Liver (tissue), 9 donors: ENCODE data around the gene PSMB2. TPM values are rescaled to one million over a fixed set of nuclear protein-coding genes. Genes with fewer than 3 reads are reported as not detected.

Experiments used
- DNase-seq: peaks from one replicate; pipeline ENCODE4 v3.0.0-alpha.2; 2017; ENCODE audit warnings: low spot score
- H3K27ac ChIP-seq, 2 donors: one replicate each; pipeline ENCODE4 v1.7.0; 2013; ENCODE audit warnings: inconsistent platforms in 2 of 2, low read length in 2 of 2, control low read depth in 1 of 2, low read depth in 1 of 2, mild to moderate bottlenecking in 1 of 2
- H3K27me3 ChIP-seq, 4 donors: one replicate each; pipeline versions ENCODE4 v1.6.1 to v1.7.0; 2013; ENCODE audit warnings: low read length in 3 of 4, inconsistent platforms in 1 of 4, mild to moderate bottlenecking in 1 of 4, moderate library complexity in 1 of 4; ENCODE audit not compliant: control insufficient read depth in 4 of 4, insufficient read depth in 4 of 4
- H3K36me3 ChIP-seq, 4 donors: one replicate each; pipeline versions ENCODE4 v1.6.1 to v1.7.0; 2013; ENCODE audit warnings: low read length in 3 of 4, mild to moderate bottlenecking in 3 of 4, low read depth in 1 of 4, moderate library complexity in 1 of 4; ENCODE audit not compliant: control insufficient read depth in 4 of 4, insufficient read depth in 3 of 4
- H3K4me1 ChIP-seq, 4 donors: one replicate each; pipeline versions ENCODE4 v1.6.1 to v1.7.0; 2013; ENCODE audit warnings: low read length in 3 of 4, mild to moderate bottlenecking in 3 of 4, moderate library complexity in 1 of 4; ENCODE audit not compliant: control insufficient read depth in 4 of 4, insufficient read depth in 4 of 4
- H3K4me3 ChIP-seq, 3 donors: one replicate each; pipeline versions ENCODE4 v1.6.1 to v1.7.0; 2013; ENCODE audit warnings: low read length in 3 of 3, control low read depth in 1 of 3, low read depth in 1 of 3, mild to moderate bottlenecking in 1 of 3
- H3K9ac ChIP-seq, 2 donors: one replicate each; pipeline ENCODE4 v1.7.0; 2013; ENCODE audit warnings: low read length in 2 of 2, mild to moderate bottlenecking in 2 of 2, moderate library complexity in 2 of 2, control low read depth in 1 of 2, low read depth in 1 of 2
- H3K9me3 ChIP-seq, 4 donors: one replicate each; pipeline versions ENCODE4 v1.6.1 to v1.7.0; 2013; ENCODE audit warnings: low read length in 3 of 4; ENCODE audit not compliant: control insufficient read depth in 4 of 4
- EGR1 ChIP-seq, 2 donors: IDR thresholded peaks; 2 replicates each; pipeline ENCODE4 v1.6.1; 2016 to 2018; ENCODE audit warnings: antibody characterized with exemption in 2 of 2, low read depth in 2 of 2
- FOXA1 ChIP-seq: IDR thresholded peaks from 2 replicates; pipeline ENCODE4 v1.6.1; 2016; ENCODE audit warnings: antibody characterized with exemption
- FOXA2 ChIP-seq: IDR thresholded peaks from 2 replicates; pipeline ENCODE4 v1.6.1; 2016; ENCODE audit warnings: antibody characterized with exemption
- GABPA ChIP-seq, 2 donors: IDR thresholded peaks in 1 of 2; conservative IDR thresholded peaks in 1 of 2; 2 replicates each; pipeline ENCODE4 v1.6.1; 2016; ENCODE audit warnings: antibody characterized with exemption in 2 of 2, mild to moderate bottlenecking in 1 of 2, moderate library complexity in 1 of 2
- HNF4A ChIP-seq, 2 donors: conservative IDR thresholded peaks; 2 replicates each; pipeline ENCODE4 v1.6.1; 2016; ENCODE audit warnings: antibody characterized with exemption in 2 of 2, mild to moderate bottlenecking in 2 of 2
- HNF4G ChIP-seq: IDR thresholded peaks from 2 replicates; pipeline ENCODE4 v1.6.1; 2016; ENCODE audit warnings: antibody characterized with exemption
- JUND ChIP-seq, 2 donors: IDR thresholded peaks; 2 replicates each; pipeline ENCODE4 v1.6.1; 2016; ENCODE audit warnings: antibody characterized with exemption in 2 of 2
- NR2F2 ChIP-seq: IDR thresholded peaks from 2 replicates; pipeline ENCODE4 v1.6.1; 2016; ENCODE audit warnings: antibody characterized with exemption
- RXRA ChIP-seq, 2 donors: IDR thresholded peaks; 2 replicates each; pipeline ENCODE4 v1.6.1; 2017 to 2018; ENCODE audit warnings: antibody characterized with exemption in 2 of 2, mild to moderate bottlenecking in 1 of 2
- SP1 ChIP-seq: IDR thresholded peaks from 2 replicates; pipeline ENCODE4 v1.6.1; 2018; ENCODE audit warnings: antibody characterized with exemption, mild to moderate bottlenecking
- TAF1 ChIP-seq: conservative IDR thresholded peaks from 2 replicates; pipeline ENCODE4 v1.6.1; 2016; ENCODE audit warnings: antibody characterized with exemption, mild to moderate bottlenecking
- YY1 ChIP-seq: IDR thresholded peaks from 2 replicates; pipeline ENCODE4 v1.6.1; 2016; ENCODE audit warnings: antibody characterized with exemption, mild to moderate bottlenecking
- WGBS: extraction: QIAGEN DNeasy Blood & Tissue Kit; methylation state at CpG from one replicate; pipeline ENCODE4 v1.1.7; 2013; 5-methylcytosine and 5-hydroxymethylcytosine counted together
- polyA plus RNA-seq, 2 donors: library from polyadenylated mRNA; stranded (reverse) in 1 of 2; unstranded in 1 of 2; fragments of 200-250 nt in 1 of 2; fragments of >200 nt in 1 of 2; fragmentation: Nextera tagmentation in 1 of 2; extraction: Ambion mirVana in 1 of 2; gene quantifications; one replicate each; pipeline versions ENCODE4 v1.2.1 to v1.2.3, GENCODE V29; 2013 to 2015
- total RNA-seq, 2 donors: library from RNA; depleted of rRNA; stranded (reverse); fragments of >200 nt; gene quantifications; one replicate each; pipeline ENCODE4 v1.2.3, GENCODE V29; 2014
- TF ChIP-seq, protein P1 (sequence below): IDR thresholded peaks from 2 replicates; pipeline ENCODE4 v1.6.1; 2016; ENCODE audit warnings: antibody characterized with exemption
- TF ChIP-seq, protein P2 (sequence below): IDR thresholded peaks from 2 replicates; pipeline ENCODE4 v1.6.1; 2016; ENCODE audit warnings: antibody characterized with exemption, mild to moderate bottlenecking
- TF ChIP-seq, protein P3 (sequence below): IDR thresholded peaks from 2 replicates; pipeline ENCODE4 v1.6.1; 2016; ENCODE audit warnings: antibody characterized with exemption
- TF ChIP-seq, protein P4 (sequence below): fragments of 150-350 bp; IDR thresholded peaks from 2 replicates; pipeline ENCODE4 v1.5.1; 2017; ENCODE audit warnings: improper control_type of control experiment, low read depth, low read length; ENCODE audit not compliant: missing input control
- donor health status: healthy.
- donor health status: healthy.
- donor health status: healthy.
- donor health status: healthy.
- donor health status: healthy.

Gene PSMB2
- total and polyA plus RNA-seq, 4 donors = 19.1 to 76.6 (median 40.8) TPM

DNA sequence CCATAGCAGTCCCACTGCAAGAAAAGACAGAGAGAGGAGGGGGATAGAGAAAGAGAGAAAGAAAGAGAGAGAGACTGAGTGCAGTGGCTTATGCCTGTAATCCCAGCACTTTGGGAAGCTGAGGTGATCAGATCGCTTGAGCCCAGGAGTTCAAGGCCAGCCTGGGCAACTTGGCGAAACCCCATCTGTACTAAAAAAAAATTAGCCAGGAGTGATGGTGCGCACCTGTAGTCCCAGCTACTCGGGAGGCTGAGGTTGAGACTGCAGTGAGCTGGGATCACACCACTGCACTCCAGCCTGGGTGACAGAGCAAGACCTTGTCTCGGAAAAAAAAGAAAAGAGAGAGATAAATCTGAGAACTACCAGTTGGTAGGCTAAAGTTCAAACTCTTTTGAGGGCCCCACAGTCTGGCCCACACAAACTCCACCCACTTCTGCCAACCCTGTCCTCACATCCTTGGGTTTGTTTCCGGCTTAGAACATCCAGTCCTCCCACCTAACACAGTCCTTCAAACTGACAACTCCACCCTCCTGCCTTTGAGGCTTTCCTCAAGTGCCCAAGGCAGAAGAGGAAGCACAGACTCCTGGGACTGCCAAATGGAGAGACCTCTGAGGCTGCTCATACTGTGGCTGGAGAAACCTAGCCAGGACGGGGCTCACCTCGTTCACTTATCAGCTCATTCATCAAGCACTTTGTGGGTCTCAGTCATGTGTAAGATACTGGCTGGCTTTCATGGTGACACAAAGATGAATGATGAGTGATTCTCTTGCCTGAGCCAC, 48.1 kb downstream of the PSMB2 start:
- WGBS = 83% methylated on average over 8 of the region's 8 CpGs
- H3K9me3 ChIP-seq = no peaks in the 10 kb centered on the region

GRCh38 chr1:35591211-35591610, 50.1 kb downstream of the PSMB2 start:
- no peak for TF ChIP-seq JUND (IDR thresholded peaks at IDR 0.05)
- WGBS = 95% methylated on average over 8 of the region's 8 CpGs
- Histone ChIP-seq H3K36me3 (no peaks in the 10 kb centered on the region), H3K4me1 (no peaks in the 10 kb centered on the region), H3K9me3 (no peaks in the 10 kb centered on the region), H3K9ac (no peak overlapping the region), H3K4me3 (no peak overlapping the region), H3K27ac (no peak overlapping the region), H3K27me3 (no peaks in the 10 kb centered on the region)
- no peak for DNase-seq

More for the DNA sequence above, 48.1 kb downstream of the PSMB2 start:
- no peak for DNase-seq
- H3K9ac ChIP-seq = no peak overlapping the region
- no peaks in the 10 kb centered on the region for H3K36me3 ChIP-seq
- no peak overlapping the region for H3K27ac ChIP-seq
- H3K4me3 ChIP-seq = no peak overlapping the region
- TF ChIP-seq NR2F2 (no peak), EGR1 (IDR thresholded peaks at IDR 0.05; ENCODE audit: low read depth in 2 of 2) (no peak), JUND (IDR thresholded peaks at IDR 0.05) (no peak), RXRA (IDR thresholded peaks at IDR 0.05) (no peak), FOXA1 (no peak)
- TF ChIP-seq, protein P1, sequence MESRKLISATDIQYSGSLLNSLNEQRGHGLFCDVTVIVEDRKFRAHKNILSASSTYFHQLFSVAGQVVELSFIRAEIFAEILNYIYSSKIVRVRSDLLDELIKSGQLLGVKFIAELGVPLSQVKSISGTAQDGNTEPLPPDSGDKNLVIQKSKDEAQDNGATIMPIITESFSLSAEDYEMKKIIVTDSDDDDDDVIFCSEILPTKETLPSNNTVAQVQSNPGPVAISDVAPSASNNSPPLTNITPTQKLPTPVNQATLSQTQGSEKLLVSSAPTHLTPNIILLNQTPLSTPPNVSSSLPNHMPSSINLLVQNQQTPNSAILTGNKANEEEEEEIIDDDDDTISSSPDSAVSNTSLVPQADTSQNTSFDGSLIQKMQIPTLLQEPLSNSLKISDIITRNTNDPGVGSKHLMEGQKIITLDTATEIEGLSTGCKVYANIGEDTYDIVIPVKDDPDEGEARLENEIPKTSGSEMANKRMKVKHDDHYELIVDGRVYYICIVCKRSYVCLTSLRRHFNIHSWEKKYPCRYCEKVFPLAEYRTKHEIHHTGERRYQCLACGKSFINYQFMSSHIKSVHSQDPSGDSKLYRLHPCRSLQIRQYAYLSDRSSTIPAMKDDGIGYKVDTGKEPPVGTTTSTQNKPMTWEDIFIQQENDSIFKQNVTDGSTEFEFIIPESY = no peak
- TF ChIP-seq, protein P2, sequence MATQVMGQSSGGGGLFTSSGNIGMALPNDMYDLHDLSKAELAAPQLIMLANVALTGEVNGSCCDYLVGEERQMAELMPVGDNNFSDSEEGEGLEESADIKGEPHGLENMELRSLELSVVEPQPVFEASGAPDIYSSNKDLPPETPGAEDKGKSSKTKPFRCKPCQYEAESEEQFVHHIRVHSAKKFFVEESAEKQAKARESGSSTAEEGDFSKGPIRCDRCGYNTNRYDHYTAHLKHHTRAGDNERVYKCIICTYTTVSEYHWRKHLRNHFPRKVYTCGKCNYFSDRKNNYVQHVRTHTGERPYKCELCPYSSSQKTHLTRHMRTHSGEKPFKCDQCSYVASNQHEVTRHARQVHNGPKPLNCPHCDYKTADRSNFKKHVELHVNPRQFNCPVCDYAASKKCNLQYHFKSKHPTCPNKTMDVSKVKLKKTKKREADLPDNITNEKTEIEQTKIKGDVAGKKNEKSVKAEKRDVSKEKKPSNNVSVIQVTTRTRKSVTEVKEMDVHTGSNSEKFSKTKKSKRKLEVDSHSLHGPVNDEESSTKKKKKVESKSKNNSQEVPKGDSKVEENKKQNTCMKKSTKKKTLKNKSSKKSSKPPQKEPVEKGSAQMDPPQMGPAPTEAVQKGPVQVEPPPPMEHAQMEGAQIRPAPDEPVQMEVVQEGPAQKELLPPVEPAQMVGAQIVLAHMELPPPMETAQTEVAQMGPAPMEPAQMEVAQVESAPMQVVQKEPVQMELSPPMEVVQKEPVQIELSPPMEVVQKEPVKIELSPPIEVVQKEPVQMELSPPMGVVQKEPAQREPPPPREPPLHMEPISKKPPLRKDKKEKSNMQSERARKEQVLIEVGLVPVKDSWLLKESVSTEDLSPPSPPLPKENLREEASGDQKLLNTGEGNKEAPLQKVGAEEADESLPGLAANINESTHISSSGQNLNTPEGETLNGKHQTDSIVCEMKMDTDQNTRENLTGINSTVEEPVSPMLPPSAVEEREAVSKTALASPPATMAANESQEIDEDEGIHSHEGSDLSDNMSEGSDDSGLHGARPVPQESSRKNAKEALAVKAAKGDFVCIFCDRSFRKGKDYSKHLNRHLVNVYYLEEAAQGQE = no peak
- H3K27me3 ChIP-seq = no peaks in the 10 kb centered on the region
- H3K4me1 ChIP-seq = no peaks in the 10 kb centered on the region

- H3K27me3 ChIP-seq = no peaks in the 10 kb centered on the region
- WGBS = 95% methylated on average over 25 of the region's 25 CpGs
- DNase-seq = no peak
- no peak overlapping the region for H3K4me3 ChIP-seq
- H3K27ac ChIP-seq = no peak overlapping the region
- H3K9ac ChIP-seq = no peak overlapping the region
- no peaks in the 10 kb centered on the region for H3K9me3 ChIP-seq
- no peaks in the 10 kb centered on the region for H3K4me1 ChIP-seq
- no peaks in the 10 kb centered on the region for H3K36me3 ChIP-seq
- TF ChIP-seq EGR1 (IDR thresholded peaks at IDR 0.05; ENCODE audit: low read depth in 2 of 2) (no peak), JUND (IDR thresholded peaks at IDR 0.05) (no peak), HNF4G (no peak), NR2F2 (no peak), TAF1 (no peak), HNF4A (conservative IDR thresholded peaks at IDR 0.05) (no peak), FOXA2 (no peak), YY1 (no peak), FOXA1 (no peak), GABPA (IDR thresholded peaks at IDR 0.05 in 1 of 2, conservative IDR thresholded peaks at IDR 0.05 in 1 of 2) (no peak), SP1 (no peak)
- TF ChIP-seq, protein P3, sequence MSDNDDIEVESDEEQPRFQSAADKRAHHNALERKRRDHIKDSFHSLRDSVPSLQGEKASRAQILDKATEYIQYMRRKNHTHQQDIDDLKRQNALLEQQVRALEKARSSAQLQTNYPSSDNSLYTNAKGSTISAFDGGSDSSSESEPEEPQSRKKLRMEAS = no peak
- TF ChIP-seq, protein P4, sequence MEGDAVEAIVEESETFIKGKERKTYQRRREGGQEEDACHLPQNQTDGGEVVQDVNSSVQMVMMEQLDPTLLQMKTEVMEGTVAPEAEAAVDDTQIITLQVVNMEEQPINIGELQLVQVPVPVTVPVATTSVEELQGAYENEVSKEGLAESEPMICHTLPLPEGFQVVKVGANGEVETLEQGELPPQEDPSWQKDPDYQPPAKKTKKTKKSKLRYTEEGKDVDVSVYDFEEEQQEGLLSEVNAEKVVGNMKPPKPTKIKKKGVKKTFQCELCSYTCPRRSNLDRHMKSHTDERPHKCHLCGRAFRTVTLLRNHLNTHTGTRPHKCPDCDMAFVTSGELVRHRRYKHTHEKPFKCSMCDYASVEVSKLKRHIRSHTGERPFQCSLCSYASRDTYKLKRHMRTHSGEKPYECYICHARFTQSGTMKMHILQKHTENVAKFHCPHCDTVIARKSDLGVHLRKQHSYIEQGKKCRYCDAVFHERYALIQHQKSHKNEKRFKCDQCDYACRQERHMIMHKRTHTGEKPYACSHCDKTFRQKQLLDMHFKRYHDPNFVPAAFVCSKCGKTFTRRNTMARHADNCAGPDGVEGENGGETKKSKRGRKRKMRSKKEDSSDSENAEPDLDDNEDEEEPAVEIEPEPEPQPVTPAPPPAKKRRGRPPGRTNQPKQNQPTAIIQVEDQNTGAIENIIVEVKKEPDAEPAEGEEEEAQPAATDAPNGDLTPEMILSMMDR = no peak
- TF ChIP-seq, protein P1 = no peak
These were observed 50.8 kb downstream of the PSMB2 start for GRCh38 chr1:35590476-35591040.
